H9 (cell line): Measurements from ENCODE around the gene ZMIZ1. TPM values are rescaled to one million over a fixed set of nuclear protein-coding genes. Genes with fewer than 3 reads are reported as not detected.

Source experiments
- DNase-seq: peaks from one replicate; pipeline ENCODE4 v3.0.0-alpha.2; 2017
- H2AFZ ChIP-seq: one replicate; pipeline ENCODE4 v1.6.1; 2013; ENCODE audit warnings: mild to moderate bottlenecking, low read length, control low read depth, moderate library complexity
- H2AK5ac ChIP-seq: 2 replicates; pipeline ENCODE4 v1.6.1; 2013; ENCODE audit warnings: low read length, control low read depth, mixed read lengths; ENCODE audit not compliant: insufficient read length
- H2BK120ac ChIP-seq: one replicate; pipeline ENCODE4 v1.6.1; 2013; ENCODE audit warnings: low read depth, mild to moderate bottlenecking, low read length, control low read depth, inconsistent platforms; ENCODE audit not compliant: poor library complexity, severe bottlenecking
- H2BK12ac ChIP-seq: 2 replicates; pipeline ENCODE4 v1.6.1; 2013; ENCODE audit warnings: low read length, control low read depth, mixed read lengths, low read depth; ENCODE audit not compliant: insufficient read length
- H2BK15ac ChIP-seq: 2 replicates; pipeline ENCODE4 v1.6.1; 2013; ENCODE audit warnings: low read depth, low read length, control low read depth
- H2BK20ac ChIP-seq: one replicate; pipeline ENCODE4 v1.6.1; 2013; ENCODE audit warnings: low read depth, mild to moderate bottlenecking, low read length, control low read depth, inconsistent platforms; ENCODE audit not compliant: poor library complexity, severe bottlenecking
- H2BK5ac ChIP-seq: 2 replicates; pipeline ENCODE4 v1.6.1; 2013; ENCODE audit warnings: low read length, control low read depth, mixed read lengths; ENCODE audit not compliant: insufficient read length
- H3K14ac ChIP-seq: 2 replicates; pipeline ENCODE4 v1.6.1; 2013; ENCODE audit warnings: low read length, control low read depth; ENCODE audit not compliant: insufficient read depth
- H3K18ac ChIP-seq: 2 replicates; pipeline ENCODE4 v1.6.1; 2013; ENCODE audit warnings: low read depth, mild to moderate bottlenecking, mixed read lengths, low read length, control low read depth; ENCODE audit not compliant: insufficient read length
- H3K23ac ChIP-seq: 2 replicates; pipeline ENCODE4 v1.6.1; 2013; ENCODE audit warnings: low read length, control low read depth, mixed read lengths, low read depth; ENCODE audit not compliant: insufficient read length
- H3K23me2 ChIP-seq: 2 replicates; pipeline ENCODE4 v1.6.1; 2013; ENCODE audit warnings: low read depth, mild to moderate bottlenecking, mixed read lengths, low read length, control low read depth; ENCODE audit not compliant: insufficient read length, poor library complexity, severe bottlenecking
- H3K27ac ChIP-seq: 2 replicates; pipeline ENCODE4 v1.5.1; 2013; ENCODE audit warnings: low read length, control low read depth, mixed read lengths, low read depth; ENCODE audit not compliant: insufficient read length
- H3K27me3 ChIP-seq: 2 replicates; pipeline ENCODE4 v1.6.1; 2013; ENCODE audit warnings: low read length, control low read depth, inconsistent platforms; ENCODE audit not compliant: insufficient read depth
- H3K4ac ChIP-seq: 2 replicates; pipeline ENCODE4 v1.6.1; 2013; ENCODE audit warnings: low read depth, mild to moderate bottlenecking, control low read depth, inconsistent platforms, low read length, moderate library complexity
- H3K4me1 ChIP-seq: 2 replicates; pipeline ENCODE4 v1.6.1; 2013; ENCODE audit warnings: low read length, control low read depth, inconsistent platforms; ENCODE audit not compliant: insufficient read depth
- H3K4me2 ChIP-seq: 2 replicates; pipeline ENCODE4 v1.6.1; 2013; ENCODE audit warnings: low read length, control low read depth, mixed read lengths; ENCODE audit not compliant: insufficient read length, insufficient read depth
- H3K56ac ChIP-seq: 2 replicates; pipeline ENCODE4 v1.6.1; 2013; ENCODE audit warnings: low read depth, mild to moderate bottlenecking, mixed read lengths, low read length, control low read depth; ENCODE audit not compliant: insufficient read length
- H3K79me1 ChIP-seq: 2 replicates; pipeline ENCODE4 v1.6.1; 2013; ENCODE audit warnings: low read depth, mild to moderate bottlenecking, moderate library complexity, low read length, control low read depth, inconsistent platforms; ENCODE audit not compliant: insufficient read depth, poor library complexity, severe bottlenecking
- H3K79me2 ChIP-seq: 2 replicates; pipeline ENCODE4 v1.6.1; 2013; ENCODE audit warnings: low read length, control low read depth, inconsistent platforms; ENCODE audit not compliant: insufficient read depth
- H3K9ac ChIP-seq: 2 replicates; pipeline ENCODE4 v1.6.1; 2013; ENCODE audit warnings: low read length, control low read depth, mixed read lengths; ENCODE audit not compliant: insufficient read length; ENCODE audit errors: extremely low read depth
- H3K9me3 ChIP-seq: one replicate; pipeline ENCODE4 v1.6.1; 2013; ENCODE audit warnings: low read depth, low read length, inconsistent platforms; ENCODE audit not compliant: control insufficient read depth
- H3T11ph ChIP-seq: one replicate; pipeline ENCODE4 v1.6.1; 2013; ENCODE audit warnings: mild to moderate bottlenecking, low read length, control low read depth, inconsistent platforms
- H4K20me1 ChIP-seq: one replicate; pipeline ENCODE4 v1.6.1; 2013; ENCODE audit not compliant: control insufficient read depth, insufficient read length, insufficient read depth
- H4K5ac ChIP-seq: 2 replicates; pipeline ENCODE4 v1.6.1; 2013; ENCODE audit warnings: low read depth, mild to moderate bottlenecking, mixed read lengths, low read length, control low read depth; ENCODE audit not compliant: insufficient read length
- H4K8ac ChIP-seq: replicated peaks from 2 replicates; pipeline ENCODE4 v1.6.1; 2013; ENCODE audit warnings: low read length, control low read depth, mixed read lengths, low read depth; ENCODE audit not compliant: insufficient read length
- H4K91ac ChIP-seq: 2 replicates; pipeline ENCODE4 v1.6.1; 2013; ENCODE audit warnings: low read depth, mild to moderate bottlenecking, moderate library complexity, mixed read lengths, low read length, control low read depth; ENCODE audit not compliant: insufficient read length
- H3K27ac Mint-ChIP-seq, 3 experiments: 2 replicates in 2 of 3; 3 replicates in 1 of 3; pipeline ENCODE4 v1.8.0; 2020 to 2021; ENCODE audit warnings: mixed read lengths in 3 of 3, mild to moderate bottlenecking in 1 of 3, moderate library complexity in 1 of 3
- H3K27me3 Mint-ChIP-seq: 2 replicates; pipeline ENCODE4 v1.8.0; 2021; ENCODE audit warnings: low read depth, mild to moderate bottlenecking, moderate library complexity, mixed read lengths
- H3K36me3 Mint-ChIP-seq, 3 experiments: 2 replicates in 2 of 3; 3 replicates in 1 of 3; pipeline ENCODE4 v1.8.0; 2020 to 2021; ENCODE audit warnings: low read depth in 3 of 3, mixed read lengths in 3 of 3; ENCODE audit not compliant: insufficient read depth in 1 of 3
- H3K4me1 Mint-ChIP-seq, 2 experiments: 2 replicates each; pipeline ENCODE4 v1.8.0; 2020; ENCODE audit warnings: mixed read lengths in 2 of 2
- H3K4me3 Mint-ChIP-seq, 2 experiments: 2 replicates in 1 of 2; 3 replicates in 1 of 2; pipeline ENCODE4 v1.8.0; 2020 to 2021; ENCODE audit warnings: mild to moderate bottlenecking in 2 of 2, mixed read lengths in 2 of 2, moderate library complexity in 1 of 2
- H3K9me3 Mint-ChIP-seq, 2 experiments: 2 replicates in 1 of 2; 3 replicates in 1 of 2; pipeline ENCODE4 v1.8.0; 2020; ENCODE audit warnings: mild to moderate bottlenecking in 2 of 2, mixed read lengths in 2 of 2, moderate library complexity in 1 of 2
- CTCF ChIP-seq: fragments of 200-600 bp; sonication (generic); conservative IDR thresholded peaks from 3 replicates; pipeline ENCODE4 v1.8.0; 2021; ENCODE audit warnings: antibody characterized with exemption, mild to moderate bottlenecking
- WGBS: extraction: QIAGEN DNeasy Blood & Tissue Kit; methylation state at CpG from one replicate; pipeline ENCODE4 v1.1.7; 2013; ENCODE audit warnings: missing lambda C conversion rate, low lambda C conversion rate, mixed read lengths; ENCODE audit not compliant: insufficient read length; ENCODE audit errors: extremely low coverage; 5-methylcytosine and 5-hydroxymethylcytosine counted together
- total RNA-seq: library from RNA; stranded (reverse); gene quantifications from 2 replicates; pipeline ENCODE4 v1.2.1, GENCODE V29; 2021

Gene ZMIZ1
- total RNA-seq, 1 experiment from 2014 or later: 36.9 TPM

DNA sequence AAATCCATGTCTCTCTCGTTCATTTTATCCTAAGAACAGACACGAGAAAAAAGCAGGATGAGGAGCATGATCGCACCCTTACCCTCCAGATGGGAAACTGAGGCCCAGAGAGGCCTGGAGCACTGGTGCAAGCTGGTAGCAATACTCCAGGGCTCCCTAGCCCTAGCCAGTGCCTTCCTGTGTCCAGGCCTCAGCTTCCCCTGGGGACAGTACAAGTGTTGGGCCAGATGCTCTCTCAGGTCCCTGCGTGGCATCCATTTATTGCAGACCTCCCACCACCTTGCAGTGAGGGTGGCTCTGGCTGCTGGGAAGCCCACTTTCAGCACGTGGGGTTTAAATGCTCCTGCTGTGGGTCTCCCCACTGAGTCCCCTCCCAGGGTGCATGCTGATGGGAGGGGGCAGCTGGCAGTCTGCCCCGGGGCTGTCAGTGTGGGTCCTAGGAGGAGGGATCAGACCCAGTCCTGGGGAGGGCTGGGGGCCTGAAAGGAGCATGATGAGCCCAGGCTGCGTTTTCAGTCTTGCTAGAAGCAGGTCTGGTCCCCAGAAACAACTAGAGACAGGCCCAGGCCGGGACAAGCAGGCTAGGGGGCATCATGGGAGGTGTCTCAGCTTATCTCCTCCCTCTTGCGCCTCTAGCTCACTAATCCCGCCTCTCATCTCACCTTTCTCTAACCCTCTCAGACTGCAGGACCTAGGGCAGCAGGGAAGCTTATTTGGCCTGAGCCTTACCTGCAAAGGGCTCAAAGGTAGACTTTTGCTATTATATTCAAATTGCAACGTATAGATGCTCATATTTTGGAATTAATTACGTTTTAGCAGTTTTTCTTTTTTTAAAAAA, 277.8 kb downstream of the ZMIZ1 start:
- Histone ChIP-seq H2BK12ac (no peak overlapping the region), H3K23me2 (peaks cover 5% of the 10 kb centered on the region), H3K79me1 (peaks cover 5% of the 10 kb centered on the region), H3K56ac (no peak overlapping the region), H4K5ac (no peak overlapping the region), H3K18ac (no peak overlapping the region), H3K9ac (no peak overlapping the region), H3K79me2 (no peaks in the 10 kb centered on the region), H2BK5ac (no peak overlapping the region), H4K91ac (no peak overlapping the region), H4K8ac (no peak overlapping the region), H3K9me3 (no peaks in the 10 kb centered on the region), H4K20me1 (no peaks in the 10 kb centered on the region), H3K27ac (no peak overlapping the region), H2AK5ac (no peak overlapping the region), H3K4me1 (0 out of 2 replicates have a peak, but pooled peaks cover 5% of the 10 kb centered on the region), H3K14ac (no peak overlapping the region; the same call in 1 of the 2 replicates), H3T11ph (no peak overlapping the region), H3K23ac (no peak overlapping the region), H3K27me3 (no peaks in the 10 kb centered on the region), H2BK15ac (no peak overlapping the region), H3K4ac (no peak overlapping the region), H2AFZ (no peak overlapping the region), H3K4me2 (no peak overlapping the region), H2BK120ac (no peak overlapping the region), H2BK20ac (no peak overlapping the region)
- DNase-seq: peak; percentile 67
- no peaks in the 10 kb centered on the region for H3K9me3 Mint-ChIP-seq
- WGBS: no CpG with 5 or more reads among the region's 12 CpGs
- TF ChIP-seq CTCF: no peak
- H3K4me3 Mint-ChIP-seq: peak overlapping the region; percentile 62 to 76; a peak in 3 of 5 replicates
- no peak overlapping the region for H3K27ac Mint-ChIP-seq
- H3K4me1 Mint-ChIP-seq: peaks cover 8 to 23% of the 10 kb centered on the region in 2 experiments
- H3K36me3 Mint-ChIP-seq: peaks cover 11 to 29% (median 29%) of the 10 kb centered on the region in 3 experiments; a peak in 6 of 7 replicates
- peaks cover 12% of the 10 kb centered on the region for H3K27me3 Mint-ChIP-seq
